NCI-H345 (cell line): ENCODE results near the gene ALDH5A1.

Experiments used
- DNase-seq: peaks from one replicate; lab custom pipeline; 2025; lab: John Stamatoyannopoulos, UW

ALDH5A1 gene

GRCh38 chr6:24494821-24495795 is at the start of gene ALDH5A1:
Gene ALDH5A1 (plus strand): TSS chr6:24494969. CDS start chr6:24494997, 28 bp downstream.
- peak; percentile 61 for DNase-seq

GRCh38 chr6:24445704-24446103 is 49.1 kb upstream of the ALDH5A1 start:
- DNase-seq, result no peak

- no peak for DNase-seq
Observed at GRCh38 chr6:24446670-24447069, 48.1 kb upstream of the ALDH5A1 start.

- no peak for DNase-seq
Observed at GRCh38 chr6:24448396-24448795, 46.4 kb upstream of the ALDH5A1 start.

GRCh38 chr6:24448828-24449525 is 45.8 kb upstream of the ALDH5A1 start:
- DNase-seq, result no peak

- no peak for DNase-seq
Observed at GRCh38 chr6:24451581-24452388, 43.0 kb upstream of the ALDH5A1 start.

GRCh38 chr6:24453921-24454320 is 40.8 kb upstream of the ALDH5A1 start:
- DNase-seq, result no peak

GRCh38 chr6:24454452-24454851 is 40.3 kb upstream of the ALDH5A1 start:
- DNase-seq, result no peak

- DNase-seq, result no peak
Observed at GRCh38 chr6:24455061-24455460, 39.7 kb upstream of the ALDH5A1 start.

GRCh38 chr6:24458134-24458533 is 36.6 kb upstream of the ALDH5A1 start:
- DNase-seq, result no peak

GRCh38 chr6:24458941-24459340 is 35.8 kb upstream of the ALDH5A1 start:
- no peak for DNase-seq

- no peak for DNase-seq
Observed at GRCh38 chr6:24460966-24461365, 33.8 kb upstream of the ALDH5A1 start.

GRCh38 chr6:24464253-24465038 is 30.3 kb upstream of the ALDH5A1 start:
- no peak for DNase-seq

- DNase-seq, result no peak
Observed at GRCh38 chr6:24469811-24470210, 25.0 kb upstream of the ALDH5A1 start.

GRCh38 chr6:24472181-24472580 is 22.6 kb upstream of the ALDH5A1 start:
- no peak for DNase-seq

- DNase-seq, result no peak
Observed at GRCh38 chr6:24476631-24477030, 18.1 kb upstream of the ALDH5A1 start.

- no peak for DNase-seq
Observed at GRCh38 chr6:24477070-24477469, 17.7 kb upstream of the ALDH5A1 start.

GRCh38 chr6:24478903-24479302 is 15.9 kb upstream of the ALDH5A1 start:
- no peak for DNase-seq

- DNase-seq, result no peak
Observed at GRCh38 chr6:24480705-24481104, 14.1 kb upstream of the ALDH5A1 start.

- DNase-seq, result no peak
Observed at GRCh38 chr6:24481449-24481848, 13.3 kb upstream of the ALDH5A1 start.

- no peak for DNase-seq
Observed at GRCh38 chr6:24484657-24485323, 10.0 kb upstream of the ALDH5A1 start.
